Measurements from ENCODE around the gene DPM1.

GRCh38 chr20:50885068-50885467, 73.3 kb downstream of the DPM1 start:
- TF ChIP-seq POLR2A (IDR thresholded peaks at IDR 0.05; ENCODE audit: low read depth, low read length) (no peak), POLR2AphosphoS5 (IDR thresholded peaks at IDR 0.05; ENCODE audit: low read depth, low read length) (no peak), TAF1 (IDR thresholded peaks at IDR 0.05; ENCODE audit: borderline replicate concordance, low read depth, low read length) (no peak)
